22Rv1 (cell line): ENCODE measurements around the gene TRMT1.

Experiments used
- H3K27ac ChIP-seq: fragments of 450-650 bp; 2 replicates; pipeline ENCODE4 v1.5.1; 2017
- ZFX ChIP-seq: fragments of 450-650 bp; IDR thresholded peaks from 2 replicates; pipeline ENCODE4 v1.6.1; 2017; ENCODE audit warnings: antibody characterized with exemption, borderline replicate concordance
- TF ChIP-seq, protein P1 (sequence below): fragments of 450-650 bp; IDR thresholded peaks from 2 replicates; pipeline ENCODE4 v1.5.1; 2017; ENCODE audit warnings: mild to moderate bottlenecking

The TRMT1 gene

DNA sequence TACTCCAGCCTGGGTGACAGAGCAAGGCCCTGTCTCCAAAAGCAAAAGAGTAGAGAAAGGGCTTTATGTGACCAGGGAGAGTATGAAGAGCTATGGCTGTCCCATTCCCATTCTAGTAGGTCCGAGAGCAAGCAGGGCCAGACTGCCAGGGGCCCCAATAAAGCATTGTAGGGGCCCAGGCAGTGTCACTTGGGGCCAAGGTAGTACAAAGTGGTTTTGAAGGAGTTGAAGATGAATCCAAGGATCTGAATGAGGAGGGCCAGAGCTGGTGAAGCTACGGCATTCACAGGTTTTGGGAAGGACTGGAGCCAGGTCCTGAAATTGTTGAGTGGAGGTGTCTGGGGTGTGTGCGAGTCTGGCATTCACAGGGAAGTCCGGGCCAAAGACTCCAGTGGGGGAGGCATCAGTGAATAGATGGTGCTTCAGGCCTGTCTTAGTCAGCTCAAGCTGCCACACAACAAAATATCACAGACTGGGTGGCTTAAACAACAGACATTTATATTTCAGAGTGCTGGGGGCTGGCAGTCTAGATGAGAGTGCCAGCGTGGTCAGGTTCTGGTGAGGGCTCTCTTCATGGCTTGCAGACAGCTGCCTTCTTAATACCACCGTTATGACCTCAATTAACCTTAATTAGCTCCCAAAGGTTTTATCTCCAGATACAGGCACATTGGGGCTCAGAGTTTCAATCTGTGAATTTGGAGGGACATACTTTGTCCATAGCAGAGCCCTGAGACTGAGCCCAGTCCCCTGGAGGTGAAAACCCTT lies 11.5 kb upstream of the TRMT1 start:
- H3K27ac ChIP-seq, result peak overlapping the region; percentile 2; the same call in 1 of the 2 replicates
- TF ChIP-seq, protein P1, sequence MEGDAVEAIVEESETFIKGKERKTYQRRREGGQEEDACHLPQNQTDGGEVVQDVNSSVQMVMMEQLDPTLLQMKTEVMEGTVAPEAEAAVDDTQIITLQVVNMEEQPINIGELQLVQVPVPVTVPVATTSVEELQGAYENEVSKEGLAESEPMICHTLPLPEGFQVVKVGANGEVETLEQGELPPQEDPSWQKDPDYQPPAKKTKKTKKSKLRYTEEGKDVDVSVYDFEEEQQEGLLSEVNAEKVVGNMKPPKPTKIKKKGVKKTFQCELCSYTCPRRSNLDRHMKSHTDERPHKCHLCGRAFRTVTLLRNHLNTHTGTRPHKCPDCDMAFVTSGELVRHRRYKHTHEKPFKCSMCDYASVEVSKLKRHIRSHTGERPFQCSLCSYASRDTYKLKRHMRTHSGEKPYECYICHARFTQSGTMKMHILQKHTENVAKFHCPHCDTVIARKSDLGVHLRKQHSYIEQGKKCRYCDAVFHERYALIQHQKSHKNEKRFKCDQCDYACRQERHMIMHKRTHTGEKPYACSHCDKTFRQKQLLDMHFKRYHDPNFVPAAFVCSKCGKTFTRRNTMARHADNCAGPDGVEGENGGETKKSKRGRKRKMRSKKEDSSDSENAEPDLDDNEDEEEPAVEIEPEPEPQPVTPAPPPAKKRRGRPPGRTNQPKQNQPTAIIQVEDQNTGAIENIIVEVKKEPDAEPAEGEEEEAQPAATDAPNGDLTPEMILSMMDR, result no peak

DNA sequence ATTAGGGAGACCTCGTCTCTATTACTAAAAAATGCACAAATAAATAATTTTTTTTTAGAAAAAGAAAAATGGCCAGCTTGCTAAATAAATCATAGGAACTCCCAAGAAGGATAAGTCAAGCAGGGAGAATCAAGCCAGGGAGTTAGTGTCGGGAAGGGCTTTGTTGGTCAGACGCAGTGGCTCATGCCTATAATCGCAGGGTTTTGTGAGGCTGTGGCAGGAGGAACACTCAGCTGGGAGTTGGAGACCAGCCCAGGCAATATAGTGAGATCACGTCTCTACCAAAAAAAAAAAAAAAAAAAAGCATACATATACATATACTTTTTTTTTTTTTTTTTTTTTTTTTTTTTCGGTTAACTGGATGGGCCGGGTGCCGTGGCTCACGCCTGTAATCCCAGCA lies 10.5 kb upstream of the TRMT1 start:
- TF ChIP-seq, protein P1, result no peak
- TF ChIP-seq ZFX, result no peak
- no peak overlapping the region for H3K27ac ChIP-seq

DNA sequence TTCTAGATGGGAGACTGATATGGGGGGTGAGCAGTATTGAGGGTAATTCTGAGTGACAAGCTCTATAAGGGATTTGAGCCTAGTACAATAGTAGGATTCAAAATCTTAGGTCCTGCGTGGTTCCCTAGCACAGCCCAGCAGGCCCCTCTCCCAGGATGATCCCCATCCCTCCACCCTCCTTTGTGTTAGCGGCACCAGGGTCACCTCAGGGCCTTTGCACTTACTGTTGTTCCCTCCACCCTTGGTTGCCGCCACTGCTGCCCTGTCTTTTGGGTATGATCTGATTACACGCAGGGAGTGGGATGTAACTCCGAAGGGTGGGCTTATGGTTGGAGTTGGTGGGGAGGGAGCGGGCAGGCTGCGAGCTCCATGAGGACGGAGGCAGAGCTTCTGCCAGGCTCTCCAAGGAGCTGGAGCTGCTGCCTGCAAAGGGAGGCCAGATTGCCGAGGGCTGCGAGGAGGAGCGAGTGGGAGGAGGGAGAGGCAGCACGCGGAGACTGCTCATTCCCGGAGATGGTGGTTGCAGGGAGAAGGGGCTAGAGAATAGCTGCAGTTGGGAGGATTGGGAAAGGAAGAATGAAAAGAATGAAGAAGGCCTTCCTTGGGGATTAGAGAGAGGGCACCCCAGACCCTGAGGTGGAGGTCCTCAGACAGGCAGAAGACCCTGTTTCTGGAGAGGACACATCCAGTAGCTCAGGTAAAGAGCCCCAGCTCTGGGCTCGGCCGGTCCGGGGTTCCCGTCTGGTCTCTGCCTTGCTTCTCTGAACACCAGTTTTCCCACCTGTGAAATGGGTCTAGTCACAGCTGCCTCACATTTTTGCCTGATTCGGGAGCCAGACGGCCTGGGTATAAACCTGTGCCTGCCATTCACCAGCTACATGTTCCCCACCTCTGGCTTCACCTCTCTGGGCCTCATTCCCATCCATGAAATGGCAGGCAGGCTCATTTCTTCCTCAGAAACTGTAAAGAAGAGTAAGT lies 6.7 kb upstream of the TRMT1 start:
- TF ChIP-seq, protein P1, result no peak
- H3K27ac ChIP-seq, result no peak overlapping the region

GRCh38 chr19:13122275-13122878 lies 5.8 kb upstream of the TRMT1 start:
- H3K27ac ChIP-seq, result no peak overlapping the region
- TF ChIP-seq, protein P1, result no peak
- TF ChIP-seq ZFX, result no peak

DNA sequence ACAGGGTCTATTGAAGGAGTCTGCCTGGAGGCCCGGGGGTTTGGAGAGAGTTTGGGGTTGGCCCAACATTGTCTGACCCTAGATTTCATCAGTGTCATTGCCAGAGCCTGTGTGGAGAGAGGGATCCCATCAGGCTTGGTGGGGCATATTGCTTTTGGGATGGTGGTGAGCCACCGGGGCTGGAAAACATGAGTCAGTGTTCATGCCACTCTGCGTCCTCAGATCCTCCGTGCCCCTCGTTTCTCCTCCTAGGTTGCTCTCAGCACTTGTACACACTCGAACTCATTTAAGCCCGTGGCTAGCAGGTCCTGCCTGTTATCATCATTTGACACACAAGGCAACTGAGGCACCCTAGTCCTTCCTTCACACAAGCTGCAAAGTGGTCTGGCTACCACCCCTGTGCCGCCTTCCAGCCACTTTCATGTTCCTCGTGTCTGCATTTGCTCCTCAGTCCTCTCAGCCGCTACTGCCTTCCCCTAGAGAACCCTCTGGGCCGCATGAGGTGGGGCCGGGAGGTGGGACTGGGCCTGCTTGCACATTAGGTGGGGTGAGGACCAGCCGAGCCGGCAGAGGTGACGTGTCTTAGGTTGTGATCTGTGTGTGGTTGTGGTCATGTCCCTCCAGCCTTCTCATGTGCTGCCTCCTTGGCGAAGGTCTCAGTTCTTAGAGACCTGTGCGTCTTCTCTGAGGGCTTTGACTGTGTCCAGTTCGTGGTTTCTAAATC lies 5.2 kb upstream of the TRMT1 start:
- no peak overlapping the region for H3K27ac ChIP-seq
- TF ChIP-seq, protein P1, result no peak
- TF ChIP-seq ZFX, result no peak

- no peak for TF ChIP-seq ZFX
- TF ChIP-seq, protein P1, result no peak
- no peak overlapping the region for H3K27ac ChIP-seq
These were observed 4.3 kb upstream of the TRMT1 start for GRCh38 chr19:13120817-13121216.
